VCaP (cell line): ENCODE measurements around the gene RBBP7.

ENCODE experiments used
- H3K27ac ChIP-seq: fragments of 450-650 bp; 2 replicates; pipeline ENCODE4 v1.5.1; 2017
- TF ChIP-seq, protein P1 (sequence below): fragments of 450-650 bp; conservative IDR thresholded peaks from 2 replicates; pipeline ENCODE4 v1.5.1; 2017; ENCODE audit warnings: mild to moderate bottlenecking, moderate library complexity

RBBP7 gene

DNA sequence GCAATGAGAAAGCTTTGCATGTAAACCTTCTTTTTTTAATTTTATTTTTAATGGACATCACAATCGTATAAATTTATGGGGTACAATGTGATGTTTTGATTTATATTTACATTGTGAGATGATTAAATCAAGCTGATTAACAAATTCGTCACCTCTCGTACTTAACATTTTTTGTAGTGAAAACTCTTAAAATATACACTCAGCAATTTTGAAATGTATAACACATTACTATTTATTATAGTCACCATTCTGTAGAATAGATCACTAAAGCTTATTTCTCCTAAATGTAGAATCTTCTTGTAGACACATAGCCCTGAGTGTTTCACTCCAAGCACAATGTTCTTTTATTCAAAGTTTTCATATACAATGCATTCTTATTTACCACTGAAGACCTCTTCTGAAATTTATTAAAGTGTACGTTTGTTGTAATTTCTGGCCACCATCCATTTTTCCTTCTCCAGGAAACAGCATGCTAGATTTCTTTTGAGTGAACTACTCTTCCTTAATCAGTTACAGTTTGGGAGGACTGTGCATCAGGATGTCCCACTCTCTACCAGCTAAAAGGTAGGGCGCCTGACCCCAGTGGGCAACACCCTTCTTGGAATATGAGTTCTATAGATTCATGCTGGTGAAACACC lies 4.4 kb upstream of the RBBP7 start:
- H3K27ac ChIP-seq, result no peak overlapping the region; the same call in 1 of the 2 replicates
- TF ChIP-seq, protein P1, sequence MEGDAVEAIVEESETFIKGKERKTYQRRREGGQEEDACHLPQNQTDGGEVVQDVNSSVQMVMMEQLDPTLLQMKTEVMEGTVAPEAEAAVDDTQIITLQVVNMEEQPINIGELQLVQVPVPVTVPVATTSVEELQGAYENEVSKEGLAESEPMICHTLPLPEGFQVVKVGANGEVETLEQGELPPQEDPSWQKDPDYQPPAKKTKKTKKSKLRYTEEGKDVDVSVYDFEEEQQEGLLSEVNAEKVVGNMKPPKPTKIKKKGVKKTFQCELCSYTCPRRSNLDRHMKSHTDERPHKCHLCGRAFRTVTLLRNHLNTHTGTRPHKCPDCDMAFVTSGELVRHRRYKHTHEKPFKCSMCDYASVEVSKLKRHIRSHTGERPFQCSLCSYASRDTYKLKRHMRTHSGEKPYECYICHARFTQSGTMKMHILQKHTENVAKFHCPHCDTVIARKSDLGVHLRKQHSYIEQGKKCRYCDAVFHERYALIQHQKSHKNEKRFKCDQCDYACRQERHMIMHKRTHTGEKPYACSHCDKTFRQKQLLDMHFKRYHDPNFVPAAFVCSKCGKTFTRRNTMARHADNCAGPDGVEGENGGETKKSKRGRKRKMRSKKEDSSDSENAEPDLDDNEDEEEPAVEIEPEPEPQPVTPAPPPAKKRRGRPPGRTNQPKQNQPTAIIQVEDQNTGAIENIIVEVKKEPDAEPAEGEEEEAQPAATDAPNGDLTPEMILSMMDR, result no peak

DNA sequence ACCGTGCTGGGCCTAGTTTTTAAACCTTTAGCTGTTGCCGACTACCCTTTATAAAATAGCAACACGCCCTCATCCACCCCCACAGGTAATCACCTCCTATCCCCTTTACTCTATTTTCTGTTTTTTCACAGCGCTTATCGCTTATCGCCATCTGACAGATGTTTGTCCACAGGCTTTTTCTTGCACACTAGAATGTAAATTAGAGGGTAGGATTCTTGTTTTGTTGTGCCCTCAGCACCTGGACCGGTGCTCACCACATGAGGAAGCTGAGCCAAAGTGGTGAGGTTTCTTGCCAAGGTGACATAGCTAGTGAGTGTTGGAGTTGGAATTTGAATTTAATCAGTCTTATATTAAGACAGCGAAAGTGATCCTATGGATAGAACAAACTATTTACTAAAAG lies 2.9 kb upstream of the RBBP7 start:
- H3K27ac ChIP-seq, result peak overlapping the region; percentile 87; the same call in 1 of the 2 replicates
- TF ChIP-seq, protein P1, result no peak

DNA sequence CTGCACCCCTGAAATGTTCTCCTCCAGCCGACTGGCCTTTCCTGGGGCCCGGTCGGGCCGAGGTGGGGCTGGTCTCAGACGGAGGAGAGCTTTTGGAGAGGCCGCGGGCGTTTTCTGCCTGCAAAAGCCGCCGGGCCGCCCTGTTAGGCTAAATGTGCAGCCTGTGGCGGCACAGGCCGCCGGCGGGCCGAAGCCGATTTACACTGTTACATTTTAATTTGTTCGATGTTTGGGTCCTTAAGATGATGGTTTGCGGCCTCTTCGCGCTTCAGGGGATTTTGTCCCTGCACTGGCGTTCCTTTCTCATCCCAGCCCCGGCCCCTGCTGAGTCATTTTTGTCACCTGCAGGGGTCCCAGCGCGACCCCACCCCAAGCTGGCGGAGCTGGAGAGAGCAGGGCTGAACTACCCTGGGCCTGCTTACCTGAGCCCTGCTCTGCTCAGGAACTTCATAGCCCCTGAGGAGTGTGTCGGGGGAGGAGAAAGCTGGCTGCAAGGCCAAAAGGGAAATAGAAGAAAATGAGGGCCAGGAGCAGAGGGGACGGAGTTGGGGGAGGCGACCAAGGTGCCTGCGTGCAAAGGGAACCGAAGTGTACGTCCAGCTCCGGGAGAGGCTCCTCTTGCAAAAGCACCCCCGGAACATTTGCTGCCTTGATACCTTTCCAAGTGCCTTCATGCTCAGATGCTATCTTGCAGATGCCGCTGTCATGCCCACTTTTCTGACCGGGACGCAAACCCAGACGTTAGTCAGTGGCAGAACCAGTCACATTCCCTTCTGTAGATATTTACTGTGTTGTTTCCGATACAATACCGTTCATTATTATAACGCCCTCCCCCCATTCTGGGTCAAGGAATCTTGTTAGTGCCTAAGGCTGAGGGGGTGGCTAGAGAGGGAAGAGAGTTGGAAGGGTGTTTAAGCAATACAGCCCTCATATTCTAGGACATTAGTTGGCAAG lies 977 bp upstream of the RBBP7 start:
- TF ChIP-seq, protein P1, result no peak
- H3K27ac ChIP-seq, result peak overlapping the region; percentile 87

DNA sequence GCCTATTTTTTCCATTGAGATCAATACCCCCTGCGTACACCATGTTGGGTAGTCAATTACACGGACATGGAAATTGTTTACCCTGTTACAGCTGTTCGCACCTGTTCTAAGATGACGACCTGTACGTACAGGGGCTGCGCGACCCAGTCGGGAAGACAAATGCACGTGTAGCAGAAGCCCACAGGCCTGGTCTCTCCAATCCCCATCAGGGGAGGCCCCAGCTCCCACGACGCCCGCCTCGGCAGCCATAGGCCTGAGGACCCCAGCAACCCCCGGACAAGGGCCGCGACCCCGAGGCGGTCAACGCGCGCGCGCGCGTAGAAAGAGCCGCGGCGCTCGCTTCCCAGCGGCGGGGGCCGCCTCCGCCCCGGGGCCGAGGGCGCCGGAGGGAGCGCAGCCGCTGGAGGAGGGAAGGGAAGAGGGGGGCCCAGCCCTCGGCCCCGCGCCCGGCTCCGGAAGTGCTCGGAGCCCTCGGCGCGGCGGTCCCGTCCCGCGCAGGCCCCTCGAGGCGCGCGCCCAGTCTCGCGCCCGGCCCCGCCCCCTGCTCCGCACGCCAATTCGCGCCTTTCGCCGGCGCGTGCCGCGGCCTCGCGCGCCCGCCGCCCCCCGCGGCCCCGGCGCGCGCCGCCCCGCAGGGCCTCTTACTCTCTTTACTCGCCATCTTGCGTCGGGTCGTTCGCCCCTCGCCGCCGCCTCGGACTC lies 618 bp downstream of the RBBP7 start:
- TF ChIP-seq, protein P1, result no peak
- peak overlapping the region; percentile 87 for H3K27ac ChIP-seq

DNA sequence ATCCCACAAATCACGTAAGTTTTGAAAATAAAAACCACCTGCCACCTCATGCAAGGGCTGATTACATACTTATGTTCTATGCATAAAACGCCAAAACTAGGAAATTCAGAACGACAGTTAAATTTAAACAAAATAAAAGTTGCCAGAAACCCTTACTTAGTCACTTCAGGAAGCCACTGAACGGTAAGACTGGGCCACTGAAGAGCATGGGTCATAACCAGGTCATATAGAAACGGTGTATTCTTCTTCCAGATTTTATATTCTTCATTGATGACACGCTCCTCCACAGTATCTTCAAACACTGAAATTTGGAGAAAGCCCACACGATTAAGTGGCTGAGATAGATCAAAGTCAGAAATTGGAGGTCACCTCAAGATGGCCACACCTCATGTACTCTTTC lies 1.2 kb downstream of the RBBP7 start:
- TF ChIP-seq, protein P1, result no peak
- peak overlapping the region; percentile 87 for H3K27ac ChIP-seq

DNA sequence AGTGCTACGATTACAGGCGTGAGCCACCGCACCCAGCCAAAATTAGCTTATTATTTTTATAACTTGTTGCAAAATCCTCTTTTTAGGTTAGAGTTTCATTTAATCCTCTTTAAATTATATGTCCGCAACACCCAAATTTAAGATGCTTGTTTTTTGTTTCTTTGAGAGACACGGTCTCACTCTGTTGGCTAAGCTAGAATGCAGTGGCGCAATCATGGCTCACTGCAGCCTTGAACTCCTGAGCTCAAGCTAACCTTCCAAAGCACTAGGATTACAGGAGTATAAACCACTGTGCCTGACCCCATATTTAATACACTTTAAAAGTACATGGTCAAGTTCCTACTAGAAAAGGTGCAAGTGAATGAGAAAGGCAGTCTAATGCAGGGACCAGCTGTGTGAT lies 2.2 kb downstream of the RBBP7 start:
- H3K27ac ChIP-seq, result peak overlapping the region; percentile 87
- TF ChIP-seq, protein P1, result no peak

DNA sequence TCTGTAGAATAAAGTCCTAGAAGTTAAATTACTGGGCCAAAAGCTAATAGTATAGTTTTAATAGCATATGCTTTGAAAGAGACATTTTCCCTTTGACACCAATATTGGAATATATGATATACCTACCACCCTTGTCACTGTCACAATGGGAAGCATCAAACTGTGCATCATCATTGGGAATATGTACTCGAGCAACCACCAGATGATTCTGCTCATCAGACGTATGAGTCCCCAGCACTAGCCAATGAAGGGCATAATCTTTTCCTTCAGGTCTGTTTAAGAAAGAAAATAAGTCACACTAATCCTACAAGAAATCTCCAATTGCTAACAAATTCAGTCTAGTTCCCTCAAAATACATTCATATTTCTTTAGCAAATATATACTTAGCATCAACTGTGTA lies 7.3 kb downstream of the RBBP7 start:
- H3K27ac ChIP-seq, result no peak overlapping the region
- TF ChIP-seq, protein P1, result no peak
